ENCODE data around the gene TTC7B.

The TTC7B gene

DNA sequence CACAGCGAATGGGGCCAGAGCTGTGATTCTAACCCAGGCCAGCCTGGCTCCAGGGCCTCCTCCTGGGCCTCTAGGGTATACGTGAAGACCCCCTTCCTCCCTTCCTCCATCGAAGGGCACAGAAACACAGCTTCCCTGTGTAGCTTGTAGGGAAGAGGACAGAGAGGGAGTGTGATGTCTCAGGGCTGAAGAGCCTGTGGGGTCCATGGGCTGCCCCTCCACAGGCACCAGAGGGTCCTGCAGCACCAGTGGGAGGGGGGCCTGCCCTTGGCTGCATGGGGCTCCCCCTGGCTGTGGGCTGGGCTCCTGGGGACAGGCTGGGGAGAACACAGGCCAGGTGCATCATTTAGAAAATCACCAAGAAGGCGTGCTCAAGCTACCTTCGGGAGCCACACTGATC, 240.9 kb downstream of the TTC7B start:
- Histone ChIP-seq H3K4me3 (IDR thresholded peaks at IDR 0.05; ENCODE audit: insufficient read depth, low read depth, low read length) (no peak overlapping the region), H3K9ac (no peak overlapping the region), H3K27ac (no peak overlapping the region), H3K36me3 (ENCODE audit: insufficient read depth) (no peaks in the 10 kb centered on the region), H3K4me2 (no peak overlapping the region), H2AFZ (ENCODE audit: low read depth) (no peak overlapping the region), H3K4me1 (ENCODE audit: low read depth, poor library complexity, severe bottlenecking) (no peaks in the 10 kb centered on the region), H3K27me3 (ENCODE audit: insufficient read depth, low read depth) (no peaks in the 10 kb centered on the region), H3K79me2 (ENCODE audit: insufficient read depth, low read depth) (no peaks in the 10 kb centered on the region), H4K20me1 (ENCODE audit: insufficient read depth) (no peaks in the 10 kb centered on the region)
- TF ChIP-seq, protein P1, sequence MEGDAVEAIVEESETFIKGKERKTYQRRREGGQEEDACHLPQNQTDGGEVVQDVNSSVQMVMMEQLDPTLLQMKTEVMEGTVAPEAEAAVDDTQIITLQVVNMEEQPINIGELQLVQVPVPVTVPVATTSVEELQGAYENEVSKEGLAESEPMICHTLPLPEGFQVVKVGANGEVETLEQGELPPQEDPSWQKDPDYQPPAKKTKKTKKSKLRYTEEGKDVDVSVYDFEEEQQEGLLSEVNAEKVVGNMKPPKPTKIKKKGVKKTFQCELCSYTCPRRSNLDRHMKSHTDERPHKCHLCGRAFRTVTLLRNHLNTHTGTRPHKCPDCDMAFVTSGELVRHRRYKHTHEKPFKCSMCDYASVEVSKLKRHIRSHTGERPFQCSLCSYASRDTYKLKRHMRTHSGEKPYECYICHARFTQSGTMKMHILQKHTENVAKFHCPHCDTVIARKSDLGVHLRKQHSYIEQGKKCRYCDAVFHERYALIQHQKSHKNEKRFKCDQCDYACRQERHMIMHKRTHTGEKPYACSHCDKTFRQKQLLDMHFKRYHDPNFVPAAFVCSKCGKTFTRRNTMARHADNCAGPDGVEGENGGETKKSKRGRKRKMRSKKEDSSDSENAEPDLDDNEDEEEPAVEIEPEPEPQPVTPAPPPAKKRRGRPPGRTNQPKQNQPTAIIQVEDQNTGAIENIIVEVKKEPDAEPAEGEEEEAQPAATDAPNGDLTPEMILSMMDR (conservative IDR thresholded peaks at IDR 0.05; ENCODE audit: low read depth, low read length) = no peak

DNA sequence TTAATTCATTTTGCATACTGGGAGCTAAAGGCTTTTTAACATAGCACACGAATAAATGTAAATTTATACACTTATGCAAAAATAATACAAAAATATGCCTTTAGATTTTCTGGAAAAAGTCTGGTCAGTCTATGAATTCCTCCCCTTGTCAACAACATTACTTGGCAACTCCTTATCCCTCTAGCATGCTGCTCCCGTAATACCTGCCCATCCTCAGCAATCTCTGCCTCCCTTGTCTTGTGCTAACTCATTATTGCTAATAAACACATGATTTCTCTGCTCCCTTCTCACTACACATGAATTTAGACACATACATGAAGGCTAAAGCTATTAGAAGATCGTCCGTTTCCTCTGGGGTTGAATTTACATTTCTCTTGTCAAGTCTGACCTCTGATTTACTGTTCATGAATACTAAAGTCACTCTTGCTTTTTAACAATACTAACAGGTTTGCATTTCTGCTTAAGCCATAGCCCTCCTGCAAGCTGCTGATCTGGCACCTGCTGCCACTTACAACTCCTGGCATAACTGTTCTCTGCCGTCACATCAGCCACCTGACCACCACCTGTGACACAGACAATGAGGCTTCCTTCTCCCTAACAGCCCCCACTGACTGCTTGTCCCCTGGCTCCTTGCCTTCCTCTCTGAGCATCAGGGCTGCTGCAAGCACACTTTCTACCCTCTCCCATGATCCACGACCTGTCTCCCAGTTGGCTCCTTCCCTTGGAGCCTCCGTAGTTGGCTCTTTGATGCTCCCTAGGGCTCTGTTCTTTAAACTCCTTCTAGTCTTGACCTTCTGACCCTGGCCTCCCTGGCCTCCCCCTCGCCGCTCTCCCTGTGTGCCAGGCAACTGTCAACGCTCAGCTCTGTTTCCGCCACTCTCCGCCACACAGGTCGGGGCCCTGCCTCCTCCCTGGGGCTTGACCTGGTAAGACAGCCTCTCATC, 241.8 kb downstream of the TTC7B start:
- H3K79me2 ChIP-seq (ENCODE audit: insufficient read depth, low read depth) = no peaks in the 10 kb centered on the region
- no peak overlapping the region for H3K4me3 ChIP-seq (IDR thresholded peaks at IDR 0.05; ENCODE audit: insufficient read depth, low read depth, low read length)
- no peaks in the 10 kb centered on the region for H4K20me1 ChIP-seq (ENCODE audit: insufficient read depth)
- H3K36me3 ChIP-seq (ENCODE audit: insufficient read depth) = no peaks in the 10 kb centered on the region
- H2AFZ ChIP-seq (ENCODE audit: low read depth) = no peak overlapping the region
- no peak overlapping the region for H3K9ac ChIP-seq
- no peaks in the 10 kb centered on the region for H3K27me3 ChIP-seq (ENCODE audit: insufficient read depth, low read depth)
- no peaks in the 10 kb centered on the region for H3K4me1 ChIP-seq (ENCODE audit: low read depth, poor library complexity, severe bottlenecking)
- TF ChIP-seq, protein P1 (conservative IDR thresholded peaks at IDR 0.05; ENCODE audit: low read depth, low read length) = no peak
- no peak overlapping the region for H3K27ac ChIP-seq
- H3K4me2 ChIP-seq = no peak overlapping the region

GRCh38 chr14:90573385-90574105, 242.7 kb downstream of the TTC7B start:
- TF ChIP-seq, protein P1 (conservative IDR thresholded peaks at IDR 0.05; ENCODE audit: low read depth, low read length) = no peak
- no peaks in the 10 kb centered on the region for H4K20me1 ChIP-seq (ENCODE audit: insufficient read depth)

DNA sequence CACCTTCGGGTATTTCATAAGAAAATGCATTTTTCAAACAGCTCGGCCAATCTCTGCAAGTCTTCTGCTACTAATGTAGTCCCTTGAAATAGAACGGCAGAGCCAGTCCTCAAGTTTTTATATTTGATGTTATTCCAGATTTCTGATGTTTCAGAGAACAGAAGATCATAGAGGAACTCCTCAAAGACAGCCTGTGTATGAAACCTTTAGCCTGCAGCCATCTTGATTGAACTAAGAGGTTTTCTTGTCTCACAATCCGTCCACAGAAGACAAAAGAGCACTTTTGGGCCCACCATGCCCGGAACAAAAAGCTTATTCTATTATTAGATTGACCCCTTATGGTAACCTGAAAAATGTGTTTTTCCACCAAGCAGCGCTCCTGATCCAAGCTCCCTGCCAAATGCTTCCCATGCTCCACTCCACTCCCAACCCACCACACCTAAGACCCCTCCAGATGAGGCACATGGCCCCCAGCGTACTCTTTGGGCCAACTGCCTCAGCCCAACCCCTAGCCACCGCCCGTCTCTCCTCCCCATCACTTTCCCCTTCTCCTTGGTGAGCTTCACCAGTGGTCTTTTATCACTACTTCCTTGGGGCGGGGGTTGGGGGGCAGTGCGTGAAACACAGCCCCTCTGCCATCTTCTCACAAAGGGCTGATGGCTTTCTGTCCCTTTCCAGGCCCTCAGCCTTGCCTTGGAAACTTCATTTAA, 243.6 kb downstream of the TTC7B start:
- H3K27ac ChIP-seq = no peak overlapping the region
- no peak overlapping the region for H3K4me3 ChIP-seq (IDR thresholded peaks at IDR 0.05; ENCODE audit: insufficient read depth, low read depth, low read length)
- H3K4me1 ChIP-seq (ENCODE audit: low read depth, poor library complexity, severe bottlenecking) = no peaks in the 10 kb centered on the region
- H3K9ac ChIP-seq = no peak overlapping the region
- H3K36me3 ChIP-seq (ENCODE audit: insufficient read depth) = no peaks in the 10 kb centered on the region
- no peaks in the 10 kb centered on the region for H3K27me3 ChIP-seq (ENCODE audit: insufficient read depth, low read depth)
- TF ChIP-seq, protein P1 (conservative IDR thresholded peaks at IDR 0.05; ENCODE audit: low read depth, low read length) = no peak
- H3K79me2 ChIP-seq (ENCODE audit: insufficient read depth, low read depth) = no peaks in the 10 kb centered on the region
- no peak overlapping the region for H3K4me2 ChIP-seq
- H2AFZ ChIP-seq (ENCODE audit: low read depth) = no peak overlapping the region
- H4K20me1 ChIP-seq (ENCODE audit: insufficient read depth) = no peaks in the 10 kb centered on the region

More at GRCh38 chr14:90573385-90574105, 242.7 kb downstream of the TTC7B start:
- no peaks in the 10 kb centered on the region for H3K27me3 ChIP-seq (ENCODE audit: insufficient read depth, low read depth)
- no peaks in the 10 kb centered on the region for H3K36me3 ChIP-seq (ENCODE audit: insufficient read depth)
- no peak overlapping the region for H3K4me3 ChIP-seq (IDR thresholded peaks at IDR 0.05; ENCODE audit: insufficient read depth, low read depth, low read length)
- no peak overlapping the region for H2AFZ ChIP-seq (ENCODE audit: low read depth)
- no peaks in the 10 kb centered on the region for H3K4me1 ChIP-seq (ENCODE audit: low read depth, poor library complexity, severe bottlenecking)
- no peak overlapping the region for H3K4me2 ChIP-seq
- H3K9ac ChIP-seq = no peak overlapping the region
- H3K27ac ChIP-seq = no peak overlapping the region
- H3K79me2 ChIP-seq (ENCODE audit: insufficient read depth, low read depth) = no peaks in the 10 kb centered on the region

Data from KMS-11 (cell line).